CD4-positive, alpha-beta T cell treated with Interleukin-4 for 1 hour (primary cell): ENCODE measurements around the gene HLA-DQB1.
"Not testable (repeated sequence)": the region's sequence is repeated elsewhere in the genome, so short reads cannot be mapped to it uniquely, and the experiment has no call there.

Experiments used
- DNase-seq, 2 donors: peaks; one replicate each; pipeline ENCODE4 v3.0.0-alpha.2; 2020 to 2022

The HLA-DQB1 gene

GRCh38 chr6:32666420-32667300 is at the start of gene HLA-DQB1:
HLA-DQB1 (minus strand) TSS chr6:32666657; CDS start chr6:32666607, 50 bp downstream.
- peak; percentile 80 to 89 for DNase-seq

- no peak for DNase-seq
Measured at GRCh38 chr6:32713241-32713640, 46.8 kb upstream of the HLA-DQB1 start.

GRCh38 chr6:32709625-32710024 is 43.2 kb upstream of the HLA-DQB1 start:
- DNase-seq: no peak

GRCh38 chr6:32705164-32705563 is 38.7 kb upstream of the HLA-DQB1 start:
- not testable (repeated sequence) for DNase-seq

- DNase-seq: no peak
Measured at GRCh38 chr6:32703347-32703746, 36.9 kb upstream of the HLA-DQB1 start.

GRCh38 chr6:32700391-32701040 is 34.1 kb upstream of the HLA-DQB1 start:
- peak; percentile 44 to 54 for DNase-seq

- no peak for DNase-seq
Measured at GRCh38 chr6:32697031-32697430, 30.6 kb upstream of the HLA-DQB1 start.

GRCh38 chr6:32692019-32692418 is 25.6 kb upstream of the HLA-DQB1 start:
- peak; percentile 76 to 84 for DNase-seq

- DNase-seq: peak; percentile 29 to 37
Measured at GRCh38 chr6:32689531-32690501, 23.4 kb upstream of the HLA-DQB1 start.

- peak; percentile 74 to 91 for DNase-seq
Measured at GRCh38 chr6:32685603-32686002, 19.1 kb upstream of the HLA-DQB1 start.

GRCh38 chr6:32684246-32684645 is 17.8 kb upstream of the HLA-DQB1 start:
- DNase-seq: no peak

- DNase-seq: no peak
Measured at GRCh38 chr6:32680055-32680454, 13.6 kb upstream of the HLA-DQB1 start.

- DNase-seq: no peak
Measured at GRCh38 chr6:32679492-32679891, 13.0 kb upstream of the HLA-DQB1 start.

GRCh38 chr6:32674123-32674522 is 7.7 kb upstream of the HLA-DQB1 start:
- DNase-seq: not testable (repeated sequence)

GRCh38 chr6:32671908-32672307 is 5.5 kb upstream of the HLA-DQB1 start:
- DNase-seq: not testable (repeated sequence)

GRCh38 chr6:32669893-32670292 is 3.4 kb upstream of the HLA-DQB1 start:
- DNase-seq: no peak

- DNase-seq: no peak
Measured at GRCh38 chr6:32669240-32669639, 2.8 kb upstream of the HLA-DQB1 start.

- DNase-seq: peak; percentile 82 to 94
Measured at GRCh38 chr6:32668226-32668747, 1.8 kb upstream of the HLA-DQB1 start.

GRCh38 chr6:32665661-32666060 is 796 bp downstream of the HLA-DQB1 start:
- DNase-seq: peak in 1 of 2 donors; percentile 40

- DNase-seq: peak in 1 of 2 donors; percentile 47
Measured at GRCh38 chr6:32664827-32665362, 1.6 kb downstream of the HLA-DQB1 start.

GRCh38 chr6:32664354-32664753 is 2.1 kb downstream of the HLA-DQB1 start:
- no peak for DNase-seq

GRCh38 chr6:32662836-32663235 is 3.6 kb downstream of the HLA-DQB1 start:
- no peak for DNase-seq
